Measurements from ENCODE around the gene SYT11.

DNA sequence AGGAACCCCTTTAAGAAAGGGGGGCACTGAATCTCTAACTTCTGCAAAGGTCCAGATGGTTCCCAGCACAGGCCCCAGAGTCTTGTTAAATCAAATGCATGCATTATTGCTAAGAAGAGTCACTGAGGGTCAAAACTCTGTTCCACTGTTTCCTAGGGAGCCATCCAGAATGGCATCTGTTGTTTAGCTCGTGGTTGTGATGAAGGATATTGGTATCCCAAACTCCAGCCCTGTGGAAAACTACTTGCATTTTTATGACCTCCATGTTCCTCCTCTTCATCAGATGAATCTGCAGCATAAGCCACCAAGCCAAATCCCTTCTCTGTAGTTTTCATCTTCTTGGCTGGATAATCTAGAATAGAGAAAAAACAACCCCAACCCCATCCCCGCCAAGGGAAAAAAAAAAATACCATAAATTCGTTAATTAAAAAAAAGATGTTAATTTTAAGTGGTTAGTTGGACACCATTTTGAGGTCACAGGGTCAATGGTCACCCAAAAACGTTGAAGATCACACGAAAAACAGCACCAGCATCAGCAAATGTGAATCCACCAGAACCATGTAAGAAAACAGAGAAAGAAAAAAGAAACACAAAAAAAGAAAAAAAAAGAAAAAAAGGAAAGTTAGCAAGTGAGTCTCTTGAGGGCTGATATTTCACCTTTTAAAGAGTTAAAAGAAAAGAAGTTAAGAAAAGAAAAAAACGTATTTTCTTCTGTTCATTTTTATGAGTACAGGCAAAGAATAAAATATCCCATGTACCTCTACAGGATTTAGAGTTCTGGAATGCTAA, 54.8 kb downstream of the SYT11 start:
- TF ChIP-seq EZH2 (IDR thresholded peaks at IDR 0.05) (no peak), POLR2AphosphoS5 (IDR thresholded peaks at IDR 0.05; ENCODE audit: borderline replicate concordance, low read depth, low read length) (no peak)
